Activated CD8-positive, alpha-beta T cell treated with anti-CD3 and anti-CD28 coated beads for 36 hours (primary cell): ENCODE results near the gene SOX9. TPM values are rescaled to one million over a fixed set of nuclear protein-coding genes. Genes with fewer than 3 reads are reported as not detected.

Experiments
- ATAC-seq: fragments of 200-7000 bp; cut with Tn5 transposase; one replicate; pipeline ENCODE4 v1.10.0; 2021; ENCODE audit warnings: mild to moderate bottlenecking, moderate library complexity
- CTCF ChIA-PET: fragments of 350-600 bp; sonication (Branson Sonifier 250); formaldehyde crosslinking; loops from one replicate; lab custom pipeline; 2021; ENCODE audit warnings: antibody characterized with exemption; lab: Charles Lee
- POLR2A ChIA-PET: fragments of 350-600 bp; sonication (Branson Sonifier 250); formaldehyde crosslinking; loops from one replicate; lab custom pipeline; 2021; ENCODE audit warnings: antibody characterized with exemption; lab: Charles Lee
- DNase-seq: peaks from one replicate; pipeline ENCODE4 v3.0.0-alpha.2; 2020
- H3K27ac Mint-ChIP-seq: one replicate; pipeline ENCODE4 v1.8.0; 2021; ENCODE audit warnings: mild to moderate bottlenecking, mixed read lengths
- H3K27me3 Mint-ChIP-seq: one replicate; pipeline ENCODE4 v1.8.0; 2021; ENCODE audit warnings: mixed read lengths
- H3K36me3 Mint-ChIP-seq: one replicate; pipeline ENCODE4 v1.8.0; 2021; ENCODE audit warnings: low read depth, mixed read lengths
- H3K4me1 Mint-ChIP-seq: one replicate; pipeline ENCODE4 v1.8.0; 2021; ENCODE audit warnings: low read depth, mixed read lengths
- H3K4me3 Mint-ChIP-seq: one replicate; pipeline ENCODE4 v1.8.0; 2021; ENCODE audit warnings: mild to moderate bottlenecking, moderate library complexity, mixed read lengths
- H3K9me3 Mint-ChIP-seq: one replicate; pipeline ENCODE4 v1.8.0; 2021; ENCODE audit warnings: mixed read lengths
- CTCF ChIP-seq: fragments of 200-600 bp; IDR thresholded peaks from one replicate; pipeline ENCODE4 v1.8.0; 2022; ENCODE audit warnings: antibody characterized with exemption, mild to moderate bottlenecking
- intact Hi-C: fragments of 100-400 bp; cut with micrococcal nuclease; formaldehyde crosslinking; loops from one replicate; pipeline ENCODE4 v1.10.0; 2022
- total RNA-seq, 2 experiments: library from RNA; stranded (reverse); gene quantifications; one replicate each; pipeline ENCODE4 v1.2.3, GENCODE V29; 2021

SOX9 gene
- total RNA-seq, 2 experiments from 2014 or later = not detected

- no peaks in the 10 kb centered on the region for H3K27me3 Mint-ChIP-seq
- POLR2A ChIA-PET = interaction anchor here (0.6 kb wide), 1 partner anchor 21 kb away, joined by 3 read pairs; no protein-coding TSS in a partner anchor
Measured at GRCh38 chr17:72079700-72080099, 41.1 kb upstream of the SOX9 start.

GRCh38 chr17:72087876-72088275 lies 32.9 kb upstream of the SOX9 start:
- H3K9me3 Mint-ChIP-seq = peaks cover 1% of the 10 kb centered on the region
- ChIA-PET POLR2A (no interaction called here), CTCF (no interaction called here)
- no peaks in the 10 kb centered on the region for H3K4me1 Mint-ChIP-seq
- peaks cover 2% of the 10 kb centered on the region for H3K27me3 Mint-ChIP-seq
- DNase-seq (no peak), ATAC-seq (no peak)
- intact Hi-C loops = no loop called here
- TF ChIP-seq CTCF = no peak
- H3K27ac Mint-ChIP-seq = no peak overlapping the region
- no peak overlapping the region for H3K4me3 Mint-ChIP-seq
- H3K36me3 Mint-ChIP-seq = no peaks in the 10 kb centered on the region

More at GRCh38 chr17:72079700-72080099, 41.1 kb upstream of the SOX9 start:
- Mint-ChIP-seq H3K4me1 (no peaks in the 10 kb centered on the region), H3K36me3 (no peaks in the 10 kb centered on the region), H3K27ac (no peak overlapping the region), H3K4me3 (no peak overlapping the region), H3K9me3 (no peaks in the 10 kb centered on the region)
- CTCF ChIA-PET = no interaction called here
- ATAC-seq (no peak), DNase-seq (no peak)
- intact Hi-C loops = no loop called here
- no peak for TF ChIP-seq CTCF

- no peak for DNase-seq
- CTCF ChIA-PET = no interaction called here
- H3K4me1 Mint-ChIP-seq = no peaks in the 10 kb centered on the region
- no peak overlapping the region for H3K4me3 Mint-ChIP-seq
- intact Hi-C loops = no loop called here
- no peak for ATAC-seq
- no peak overlapping the region for H3K27ac Mint-ChIP-seq
- H3K27me3 Mint-ChIP-seq = peaks cover 2% of the 10 kb centered on the region
- POLR2A ChIA-PET = no interaction called here
- H3K36me3 Mint-ChIP-seq = no peaks in the 10 kb centered on the region
- peaks cover 1% of the 10 kb centered on the region for H3K9me3 Mint-ChIP-seq
- no peak for TF ChIP-seq CTCF
Measured at GRCh38 chr17:72089453-72089987, 31.3 kb upstream of the SOX9 start.

GRCh38 chr17:72090108-72090507 lies 30.7 kb upstream of the SOX9 start:
- H3K36me3 Mint-ChIP-seq = no peaks in the 10 kb centered on the region
- H3K4me1 Mint-ChIP-seq = no peaks in the 10 kb centered on the region
- H3K27me3 Mint-ChIP-seq = peaks cover 2% of the 10 kb centered on the region
- ATAC-seq (no peak), DNase-seq (no peak)
- no peak for TF ChIP-seq CTCF
- H3K27ac Mint-ChIP-seq = no peak overlapping the region
- H3K4me3 Mint-ChIP-seq = no peak overlapping the region
- intact Hi-C loops = no loop called here
- CTCF ChIA-PET = no interaction called here
- POLR2A ChIA-PET = no interaction called here
- H3K9me3 Mint-ChIP-seq = peaks cover 1% of the 10 kb centered on the region

GRCh38 chr17:72092710-72093322 lies 28.0 kb upstream of the SOX9 start:
- H3K27me3 Mint-ChIP-seq = peaks cover 2% of the 10 kb centered on the region
- DNase-seq = no peak
- no peaks in the 10 kb centered on the region for H3K36me3 Mint-ChIP-seq
- peaks cover 1% of the 10 kb centered on the region for H3K9me3 Mint-ChIP-seq
- H3K27ac Mint-ChIP-seq = no peak overlapping the region
- ChIA-PET POLR2A (no interaction called here), CTCF (no interaction called here)
- intact Hi-C loops = no loop called here
- no peak overlapping the region for H3K4me3 Mint-ChIP-seq
- TF ChIP-seq CTCF = no peak
- no peak for ATAC-seq
- H3K4me1 Mint-ChIP-seq = no peaks in the 10 kb centered on the region
